GM10248 (cell line): Measurements from ENCODE around the gene SZT2.
"Not testable (repeated sequence)": the region's sequence is repeated elsewhere in the genome, so short reads cannot be mapped to it uniquely, and the experiment has no call there.

ENCODE experiments used
- CTCF ChIA-PET: fragments of 300-600 bp; sonication (Branson Sonifier 250); formaldehyde crosslinking; extraction: SDS; loops from one replicate; lab custom pipeline; 2021; ENCODE audit warnings: antibody characterized with exemption; lab: Yijun Ruan, JAX
- POLR2A ChIA-PET: fragments of 350-650 bp; sonication (Branson Sonifier 250); formaldehyde crosslinking; extraction: SDS; loops from one replicate; lab custom pipeline; 2020; ENCODE audit warnings: antibody characterized with exemption; lab: Yijun Ruan, JAX
- DNase-seq: peaks from one replicate; pipeline ENCODE4 v3.0.0; 2012; ENCODE audit errors: extremely low spot score
- TF ChIP-seq, protein P1 (sequence below): IDR thresholded peaks from 2 replicates; pipeline ENCODE4 v1.5.1; 2012; ENCODE audit warnings: mild to moderate bottlenecking, low read depth; ENCODE audit errors: extremely low read depth, missing control alignments, control extremely low read depth

Gene SZT2

GRCh38 chr1:43367026-43367903 lies 22.4 kb upstream of the SZT2 start:
- ChIA-PET CTCF (interaction anchor here (0.9 to 2.7 kb wide), 8 partner anchors 7 to 141 kb away, joined by 3 to 11 read pairs (median 4); partner anchors contain the start of gene CDC20), POLR2A (interaction anchor here (0.5 to 2.0 kb wide), 9 partner anchors 9 to 1537 kb away, joined by 3 to 13 read pairs (median 4); partner anchors contain the start of genes CDC20, HYI and KDM4A)

GRCh38 chr1:43367904-43368645 lies 21.6 kb upstream of the SZT2 start, which contains the start of gene ELOVL1:
Gene ELOVL1 (minus strand): TSS chr1:43368011. CDS start chr1:43365609, 2,402 bp downstream.
- ChIA-PET POLR2A (interaction anchor here (0.5 to 2.0 kb wide), 9 partner anchors 9 to 1536 kb away, joined by 3 to 13 read pairs (median 3); partner anchors contain the start of genes CDC20, HYI and KDM4A), CTCF (interaction anchor here (0.9 to 2.7 kb wide), 8 partner anchors 8 to 141 kb away, joined by 3 to 11 read pairs (median 4); partner anchors contain the start of gene CDC20)
- DNase-seq = peak; percentile 97
- TF ChIP-seq, protein P1, sequence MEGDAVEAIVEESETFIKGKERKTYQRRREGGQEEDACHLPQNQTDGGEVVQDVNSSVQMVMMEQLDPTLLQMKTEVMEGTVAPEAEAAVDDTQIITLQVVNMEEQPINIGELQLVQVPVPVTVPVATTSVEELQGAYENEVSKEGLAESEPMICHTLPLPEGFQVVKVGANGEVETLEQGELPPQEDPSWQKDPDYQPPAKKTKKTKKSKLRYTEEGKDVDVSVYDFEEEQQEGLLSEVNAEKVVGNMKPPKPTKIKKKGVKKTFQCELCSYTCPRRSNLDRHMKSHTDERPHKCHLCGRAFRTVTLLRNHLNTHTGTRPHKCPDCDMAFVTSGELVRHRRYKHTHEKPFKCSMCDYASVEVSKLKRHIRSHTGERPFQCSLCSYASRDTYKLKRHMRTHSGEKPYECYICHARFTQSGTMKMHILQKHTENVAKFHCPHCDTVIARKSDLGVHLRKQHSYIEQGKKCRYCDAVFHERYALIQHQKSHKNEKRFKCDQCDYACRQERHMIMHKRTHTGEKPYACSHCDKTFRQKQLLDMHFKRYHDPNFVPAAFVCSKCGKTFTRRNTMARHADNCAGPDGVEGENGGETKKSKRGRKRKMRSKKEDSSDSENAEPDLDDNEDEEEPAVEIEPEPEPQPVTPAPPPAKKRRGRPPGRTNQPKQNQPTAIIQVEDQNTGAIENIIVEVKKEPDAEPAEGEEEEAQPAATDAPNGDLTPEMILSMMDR = peak; percentile 24

More at GRCh38 chr1:43367026-43367903, 22.4 kb upstream of the SZT2 start:
- peak; percentile 81 for DNase-seq
- TF ChIP-seq, protein P1 = no peak

GRCh38 chr1:43368646-43369020 lies 21.1 kb upstream of the SZT2 start:
- TF ChIP-seq, protein P1 = no peak
- CTCF ChIA-PET = interaction anchor here (0.9 to 2.7 kb wide), 8 partner anchors 9 to 142 kb away, joined by 3 to 11 read pairs (median 4); partner anchors contain the start of gene CDC20
- POLR2A ChIA-PET = interaction anchor here (0.6 to 1.4 kb wide), 3 partner anchors 10 to 73 kb away, joined by 3 to 6 read pairs (median 4); partner anchors contain the start of gene CDC20
- no peak for DNase-seq

DNA sequence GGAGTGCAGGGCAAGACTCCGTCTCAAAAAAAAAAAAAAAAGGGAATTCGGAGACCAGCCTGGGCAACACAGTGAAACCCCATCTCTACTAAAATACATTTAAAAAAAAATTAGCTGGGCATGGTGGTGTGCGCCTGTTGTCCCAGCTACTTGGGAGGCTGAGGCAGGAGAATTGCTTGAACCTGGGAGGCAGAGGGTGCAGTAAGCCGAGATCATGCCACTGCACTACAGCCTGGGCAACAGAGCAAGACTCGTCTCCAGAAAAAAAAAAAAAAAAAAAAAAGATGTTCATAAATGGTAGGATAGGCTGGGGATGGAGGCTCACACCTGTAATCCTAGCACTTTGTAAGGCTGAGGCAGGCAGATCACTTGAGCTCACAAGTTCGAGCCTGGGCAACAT lies 19.9 kb upstream of the SZT2 start:
- ChIA-PET CTCF (interaction anchor here (0.8 kb wide), 1 partner anchor 9 kb away, joined by 4 read pairs; no protein-coding TSS in a partner anchor), POLR2A (interaction anchor here (0.6 to 0.7 kb wide), 2 partner anchors 32 to 40 kb away, joined by 5 to 7 read pairs; partner anchors contain the start of gene MPL)
- not testable (repeated sequence) for DNase-seq

GRCh38 chr1:43370564-43370963 lies 19.1 kb upstream of the SZT2 start:
- POLR2A ChIA-PET = interaction anchor here (0.6 to 0.7 kb wide), 2 partner anchors 33 to 41 kb away, joined by 5 to 7 read pairs; partner anchors contain the start of gene MPL
- TF ChIP-seq, protein P1 = no peak
- no peak for DNase-seq
- CTCF ChIA-PET = no interaction called here

- TF ChIP-seq, protein P1 = no peak
- ChIA-PET POLR2A (no interaction called here), CTCF (no interaction called here)
- no peak for DNase-seq
Observed at GRCh38 chr1:43372172-43372571, 17.5 kb upstream of the SZT2 start.
